ENCODE data around the gene HECTD1.
"Not testable (repeated sequence)": the region's sequence is repeated elsewhere in the genome, so short reads cannot be mapped to it uniquely, and the experiment has no call there.

HECTD1 gene

GRCh38 chr14:31205681-31206535 is 1.7 kb downstream of the HECTD1 start:
- no peak for TF ChIP-seq CTCF (IDR thresholded peaks at IDR 0.05; ENCODE audit: control extremely low read depth, extremely low read depth, low read depth, missing control alignments)
- no peak for DNase-seq (ENCODE audit: extremely low spot score)
- POLR2A ChIA-PET = interaction anchor here (0.7 kb wide), 1 partner anchor 139 kb away, joined by 3 read pairs; no protein-coding TSS in a partner anchor
- CTCF ChIA-PET = interaction anchor here (0.9 to 4.7 kb wide), 3 partner anchors 8 to 169 kb away, joined by 3 to 35 read pairs (median 18); no protein-coding TSS in a partner anchor

GRCh38 chr14:31204593-31205534 is 2.7 kb downstream of the HECTD1 start:
- TF ChIP-seq CTCF (IDR thresholded peaks at IDR 0.05; ENCODE audit: control extremely low read depth, extremely low read depth, low read depth, missing control alignments) = no peak
- CTCF ChIA-PET = interaction anchor here (1.5 kb wide), 1 partner anchor 10 kb away, joined by 4 read pairs; no protein-coding TSS in a partner anchor
- POLR2A ChIA-PET = no interaction called here
- DNase-seq (ENCODE audit: extremely low spot score) = no peak

GRCh38 chr14:31203899-31204592 is 3.5 kb downstream of the HECTD1 start:
- DNase-seq (ENCODE audit: extremely low spot score); POLR2A ChIA-PET: not testable (repeated sequence)
- CTCF ChIA-PET = interaction anchor here (1.5 kb wide), 1 partner anchor 9 kb away, joined by 4 read pairs; no protein-coding TSS in a partner anchor

GRCh38 chr14:31203414-31203742 is 4.2 kb downstream of the HECTD1 start:
- ChIA-PET CTCF (interaction anchor here (1.5 kb wide), 1 partner anchor 8 kb away, joined by 4 read pairs; no protein-coding TSS in a partner anchor), POLR2A (no interaction called here)
- TF ChIP-seq CTCF (IDR thresholded peaks at IDR 0.05; ENCODE audit: control extremely low read depth, extremely low read depth, low read depth, missing control alignments) = no peak
- DNase-seq (ENCODE audit: extremely low spot score) = no peak

GRCh38 chr14:31201111-31201510 is 6.5 kb downstream of the HECTD1 start:
- DNase-seq (ENCODE audit: extremely low spot score) = no peak
- ChIA-PET CTCF (no interaction called here), POLR2A (no interaction called here)
- TF ChIP-seq CTCF (IDR thresholded peaks at IDR 0.05; ENCODE audit: control extremely low read depth, extremely low read depth, low read depth, missing control alignments) = no peak

GRCh38 chr14:31200702-31200990 is 6.9 kb downstream of the HECTD1 start:
- TF ChIP-seq CTCF (IDR thresholded peaks at IDR 0.05; ENCODE audit: control extremely low read depth, extremely low read depth, low read depth, missing control alignments) = no peak
- ChIA-PET CTCF (interaction anchor here (5.6 kb wide), 1 partner anchor 7 kb away, joined by 35 read pairs; the partner anchor contains the start of gene HECTD1), POLR2A (interaction anchor here (0.6 kb wide), 1 partner anchor 163 kb away, joined by 3 read pairs; no protein-coding TSS in a partner anchor)
- DNase-seq (ENCODE audit: extremely low spot score) = no peak
